Skin of body (tissue), 2 donors: ENCODE data around the gene FUS. TPM values are rescaled to one million over a fixed set of nuclear protein-coding genes. Genes with fewer than 3 reads are reported as not detected.
"Not testable (repeated sequence)": the region's sequence is repeated elsewhere in the genome, so short reads cannot be mapped to it uniquely, and the experiment has no call there.

Experiments
- DNase-seq: peaks from one replicate; lab custom pipeline; 2025; lab: John Stamatoyannopoulos, UW
- total RNA-seq: library from RNA; depleted of rRNA; stranded (reverse); fragments of >200 nt; gene quantifications from one replicate; pipeline ENCODE4 v1.2.3, GENCODE V29; 2014

The FUS gene
- 84.9 TPM for total RNA-seq

DNA sequence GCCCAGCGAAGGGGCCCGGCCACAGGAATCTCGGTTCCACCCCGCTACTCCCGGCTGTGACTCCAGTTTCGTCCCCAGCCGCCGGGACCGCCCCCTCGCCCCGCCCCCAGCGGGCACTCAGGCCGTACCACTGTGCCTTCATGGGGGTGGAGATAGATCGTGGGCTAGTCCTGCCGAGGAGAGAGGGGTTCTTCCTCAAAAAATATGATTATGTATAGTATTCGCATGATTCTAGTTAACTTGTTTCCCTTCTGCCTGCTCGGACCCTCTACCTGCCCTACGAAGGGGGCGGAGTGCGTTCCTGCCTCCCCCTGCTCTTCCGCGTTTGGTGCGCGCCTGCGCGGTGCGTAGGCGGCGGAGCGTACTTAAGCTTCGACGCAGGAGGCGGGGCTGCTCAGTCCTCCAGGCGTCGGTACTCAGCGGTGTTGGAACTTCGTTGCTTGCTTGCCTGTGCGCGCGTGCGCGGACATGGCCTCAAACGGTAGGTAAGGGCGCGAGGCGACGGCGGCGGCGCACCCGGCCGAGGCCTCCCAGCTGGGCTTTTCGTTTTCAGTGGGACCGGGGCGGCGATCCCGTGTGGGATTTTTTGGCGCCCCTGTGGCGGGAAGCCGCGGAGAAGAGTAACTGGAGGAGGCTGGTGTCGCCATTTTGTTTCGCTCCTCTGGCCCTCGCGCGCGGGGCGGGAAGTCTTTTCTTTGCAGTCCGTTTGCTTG is at the start of gene FUS:
TSS of gene FUS (plus strand) at position 393 of the 713 bp plus-strand sequence. CDS start at position 469, 76 bp downstream.
- DNase-seq: peak; percentile 99

DNA sequence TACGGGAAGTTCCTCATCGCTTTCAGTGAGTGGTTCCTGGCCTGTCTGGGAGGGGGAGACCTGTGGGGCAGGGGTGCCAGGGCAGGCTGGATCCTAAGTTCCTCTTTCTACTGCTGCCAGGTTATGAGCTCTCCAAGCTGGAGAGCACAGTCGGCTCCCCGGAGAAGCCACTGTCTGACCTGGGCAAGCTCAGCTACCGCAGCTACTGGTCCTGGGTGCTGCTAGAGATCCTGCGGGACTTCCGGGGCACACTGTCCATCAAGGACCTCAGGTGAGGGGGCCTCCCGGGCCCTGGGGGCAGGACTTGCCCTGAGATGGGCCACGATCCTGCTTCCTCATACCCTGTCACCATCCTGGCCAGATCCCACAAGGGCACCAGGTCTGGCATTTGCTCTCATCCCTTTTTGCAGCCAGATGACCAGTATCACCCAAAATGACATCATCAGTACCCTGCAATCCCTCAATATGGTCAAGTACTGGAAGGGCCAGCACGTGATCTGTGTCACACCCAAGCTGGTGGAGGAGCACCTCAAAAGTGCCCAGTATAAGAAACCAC is 49.5 kb upstream of the FUS start:
- no peak for DNase-seq

GRCh38 chr16:31130899-31131298 is 49.0 kb upstream of the FUS start:
- DNase-seq: no peak

GRCh38 chr16:31131416-31131815 is 48.5 kb upstream of the FUS start:
- no peak for DNase-seq

- no peak for DNase-seq
These were observed 48.1 kb upstream of the FUS start for GRCh38 chr16:31131841-31132271.

DNA sequence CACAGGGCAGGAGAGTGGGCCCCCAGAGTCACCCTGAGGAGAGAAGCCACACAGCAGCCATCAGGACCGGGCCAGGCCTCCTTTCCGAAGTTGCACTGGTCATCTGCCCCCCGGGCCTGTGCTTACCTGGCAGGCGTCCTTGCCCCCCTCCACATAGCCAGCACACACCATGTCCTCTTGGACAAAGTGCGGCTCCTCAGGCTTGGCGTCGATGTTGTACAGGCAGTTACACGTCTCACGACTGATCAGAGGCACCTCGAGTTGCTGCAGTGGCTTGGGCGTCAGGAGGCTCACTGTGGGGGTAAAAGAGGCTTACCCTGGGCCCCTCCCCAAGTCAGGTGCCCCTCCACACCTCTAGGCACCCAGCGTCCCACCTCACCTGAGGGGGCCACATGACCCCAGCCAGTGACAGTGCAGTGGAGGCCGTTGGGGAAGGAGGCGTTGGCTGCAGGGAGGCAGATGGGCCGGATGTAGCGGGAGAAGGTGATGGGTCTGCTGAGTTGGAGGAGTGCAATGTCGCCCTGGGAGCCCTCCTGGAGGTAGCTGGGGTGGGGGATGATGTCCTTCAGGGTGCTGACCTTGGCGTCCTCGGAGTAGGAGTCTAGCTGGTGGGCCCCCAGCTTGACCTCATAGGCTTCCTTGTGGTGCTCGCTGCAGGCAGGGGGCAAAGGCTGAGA is 47.5 kb upstream of the FUS start:
- no peak for DNase-seq

DNA sequence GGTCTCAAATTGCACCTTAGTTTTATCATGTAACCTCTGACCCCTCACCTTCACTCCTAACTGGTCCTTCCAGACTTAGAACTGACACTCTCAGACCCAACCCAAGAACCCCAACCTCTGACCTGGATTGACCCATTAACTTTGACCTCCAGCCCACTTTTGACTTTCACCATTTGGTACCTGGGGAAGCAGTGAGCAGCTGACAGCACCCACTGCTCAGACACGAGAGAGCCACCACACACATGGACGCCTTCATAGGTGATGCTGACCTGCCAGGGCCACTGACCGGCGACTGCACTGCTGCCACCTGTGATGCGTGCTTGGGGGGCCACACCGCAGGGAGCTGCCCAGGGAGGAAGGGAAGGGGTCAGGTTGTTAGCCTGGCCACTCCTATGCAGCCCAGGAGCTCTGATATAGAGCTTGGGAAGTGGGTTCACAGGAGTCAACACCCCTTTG is 46.9 kb upstream of the FUS start:
- DNase-seq: no peak

DNA sequence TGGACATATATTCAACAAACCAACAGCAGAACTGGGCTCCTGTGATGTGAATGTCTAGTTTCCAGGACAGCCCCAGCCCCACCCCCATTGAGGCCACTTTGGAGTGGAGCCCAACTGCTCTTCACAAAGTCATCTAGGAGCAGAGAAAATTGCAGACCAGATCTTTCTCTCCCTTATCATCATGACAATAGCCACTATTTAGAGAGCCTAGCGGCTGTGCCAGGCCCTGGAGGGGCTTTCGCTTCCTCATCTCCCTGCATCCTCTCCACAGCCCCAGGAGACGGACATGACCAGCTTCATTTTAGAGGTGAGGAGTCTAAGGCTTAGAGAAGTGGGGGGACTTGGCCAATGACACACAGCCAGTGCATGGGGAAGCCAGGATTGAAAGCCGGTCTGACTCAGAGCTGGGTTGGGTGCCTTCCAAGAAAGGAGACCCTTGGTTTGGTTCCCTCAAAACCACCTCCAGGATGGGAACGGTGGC is 45.8 kb upstream of the FUS start:
- no peak for DNase-seq

- no peak for DNase-seq
These were observed 45.1 kb upstream of the FUS start for GRCh38 chr16:31134625-31135534.

GRCh38 chr16:31135535-31136286 is 44.2 kb upstream of the FUS start, which contains the start of gene PRSS8:
Gene PRSS8 (minus strand): TSS chr16:31135727. CDS start chr16:31135498, 229 bp downstream.
- DNase-seq: no peak

DNA sequence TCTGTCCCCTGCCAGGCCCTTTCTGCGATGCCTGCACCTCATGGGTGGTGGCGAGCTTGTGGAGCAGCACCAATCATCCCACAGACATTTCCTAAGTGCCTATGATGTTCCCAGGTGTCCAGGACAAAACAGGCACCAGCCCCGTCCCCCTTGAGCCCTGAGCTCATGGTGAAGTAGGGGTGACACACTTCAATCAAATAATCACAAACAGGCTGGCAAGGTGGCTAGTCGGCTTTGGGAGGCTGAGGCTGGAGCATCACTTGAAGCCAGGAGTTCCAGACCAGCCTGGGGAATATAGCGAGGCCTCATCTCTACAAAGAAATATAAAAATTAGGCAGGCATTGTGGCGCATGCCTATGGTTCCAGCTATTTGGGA is 43.7 kb upstream of the FUS start:
- DNase-seq: no peak

- not testable (repeated sequence) for DNase-seq
These were observed 43.0 kb upstream of the FUS start for GRCh38 chr16:31136822-31137499.

GRCh38 chr16:31138621-31139578 is 41.0 kb upstream of the FUS start:
- DNase-seq: no peak

DNA sequence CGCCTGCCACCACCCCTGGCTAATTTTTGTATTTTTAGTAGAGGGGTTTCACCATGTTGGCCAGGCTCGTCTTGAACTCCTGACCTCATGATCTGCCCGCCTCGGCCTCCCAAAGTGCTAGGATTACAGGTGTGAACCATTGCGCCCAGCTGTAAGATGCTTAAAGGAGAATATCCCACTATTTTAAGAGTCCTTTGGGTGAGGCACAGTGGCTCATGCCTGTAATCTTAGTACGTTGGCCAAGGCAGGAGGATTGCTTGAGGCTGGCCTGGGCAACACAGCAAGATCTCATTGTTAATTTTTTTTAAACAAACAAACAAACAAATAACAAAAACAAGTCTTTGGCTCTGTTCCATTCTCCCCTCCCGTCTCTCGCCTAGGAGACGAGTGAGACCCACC is 38.9 kb upstream of the FUS start:
- not testable (repeated sequence) for DNase-seq

GRCh38 chr16:31141489-31142108 is 38.3 kb upstream of the FUS start:
- no peak for DNase-seq

DNA sequence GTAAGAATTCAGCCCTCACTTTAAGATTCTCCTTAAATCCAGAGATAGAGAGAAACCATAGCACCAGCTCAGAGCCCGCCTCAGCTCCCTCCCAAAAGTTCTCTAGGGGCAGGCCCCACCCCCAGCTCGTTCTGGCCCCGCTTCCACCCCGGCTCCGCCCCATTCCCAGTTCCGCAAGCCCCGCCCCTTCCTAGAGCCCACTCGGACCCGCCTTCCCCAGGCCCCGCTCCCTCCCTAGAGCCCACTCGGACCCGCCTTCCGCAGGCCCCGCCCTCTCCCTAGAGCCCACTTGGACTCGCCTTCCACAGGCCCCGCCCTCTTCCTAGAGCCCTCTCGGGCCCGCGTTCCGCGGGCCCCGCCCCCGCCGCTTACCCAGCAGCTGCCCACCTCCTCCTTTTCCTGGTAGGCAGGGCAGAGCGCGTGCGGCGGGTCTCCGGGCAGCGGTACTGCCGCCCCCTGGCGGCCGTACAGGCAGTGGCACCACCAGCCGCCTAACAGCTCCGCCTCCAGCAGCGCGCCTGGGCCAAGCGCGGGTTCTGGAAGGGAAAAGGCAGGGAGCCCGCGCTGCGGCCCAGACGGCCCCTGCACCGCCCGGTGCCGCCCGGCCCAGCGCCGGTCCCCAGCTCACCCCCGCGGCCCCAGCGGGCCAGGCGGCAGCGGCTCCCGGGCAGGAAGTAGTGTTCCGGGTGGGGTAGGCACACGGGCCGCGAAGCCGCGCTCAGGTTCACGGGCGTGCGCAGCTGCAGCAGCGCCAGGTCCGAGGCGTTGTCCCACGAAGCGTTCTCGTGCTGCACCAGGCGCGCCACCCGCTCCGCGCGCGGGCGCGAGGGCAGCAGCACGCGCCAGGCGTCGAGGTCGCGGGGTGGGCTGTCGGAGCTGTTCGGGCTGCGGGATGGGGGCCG is 37.6 kb upstream of the FUS start:
- peak; percentile 99 for DNase-seq

DNA sequence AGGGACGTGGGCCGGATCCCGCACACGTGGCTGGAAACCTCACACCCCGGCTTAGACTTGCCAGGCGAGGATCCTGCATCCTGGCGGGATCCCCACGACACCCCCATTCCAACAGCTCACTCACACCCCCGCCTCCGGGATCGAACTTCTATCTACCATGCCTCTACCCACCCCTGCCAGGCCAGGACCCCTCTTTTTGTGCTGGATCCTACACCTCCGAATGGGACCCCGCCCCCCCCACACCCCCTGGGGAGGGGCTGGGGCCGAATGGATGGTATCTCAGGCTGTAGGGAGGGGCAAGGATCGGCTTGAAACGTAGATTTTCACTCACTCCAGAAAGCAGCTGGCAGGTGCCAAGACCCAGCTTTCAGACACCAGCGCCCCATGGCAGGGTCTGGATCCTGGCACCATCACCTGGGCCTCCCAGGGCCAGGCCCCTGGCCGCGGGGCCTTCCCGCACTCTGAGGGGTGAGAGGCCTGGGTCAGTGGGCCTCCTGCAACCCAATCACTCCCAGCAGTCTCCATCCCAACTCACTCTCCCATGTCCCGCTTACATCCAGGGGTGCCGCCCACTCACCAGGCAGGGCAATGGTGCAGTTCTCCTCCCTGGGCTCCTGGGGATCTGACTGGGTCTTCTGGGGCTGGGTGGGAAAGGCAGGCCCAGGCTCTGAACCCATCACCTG is 36.8 kb upstream of the FUS start:
- DNase-seq: no peak
